Adrenal gland (tissue), 5 donors: ENCODE measurements around the gene SSU72.

Experiments
- POLR2A ChIP-seq, 2 donors: fragments of 450-650 bp; IDR thresholded peaks; one replicate each; pipeline ENCODE4 v1.6.1; 2017; ENCODE audit warnings: antibody characterized with exemption in 2 of 2, mild to moderate bottlenecking in 2 of 2, moderate library complexity in 1 of 2
- TF ChIP-seq, protein P1 (sequence below), 6 experiments: fragments of 450-650 bp in 4 of 6; fragments of 200-600 bp in 2 of 6; sonication (generic) in 1 of 6; IDR thresholded peaks; 1 replicate in 5 of 6; 2 replicates in 1 of 6; pipeline versions ENCODE4 v1.5.1 to v1.8.0; 2016 to 2021; ENCODE audit warnings: antibody characterized with exemption in 6 of 6, mild to moderate bottlenecking in 2 of 6, moderate library complexity in 1 of 6
- donor health status: DM: no; HTN: no; CAD: no.

DNA sequence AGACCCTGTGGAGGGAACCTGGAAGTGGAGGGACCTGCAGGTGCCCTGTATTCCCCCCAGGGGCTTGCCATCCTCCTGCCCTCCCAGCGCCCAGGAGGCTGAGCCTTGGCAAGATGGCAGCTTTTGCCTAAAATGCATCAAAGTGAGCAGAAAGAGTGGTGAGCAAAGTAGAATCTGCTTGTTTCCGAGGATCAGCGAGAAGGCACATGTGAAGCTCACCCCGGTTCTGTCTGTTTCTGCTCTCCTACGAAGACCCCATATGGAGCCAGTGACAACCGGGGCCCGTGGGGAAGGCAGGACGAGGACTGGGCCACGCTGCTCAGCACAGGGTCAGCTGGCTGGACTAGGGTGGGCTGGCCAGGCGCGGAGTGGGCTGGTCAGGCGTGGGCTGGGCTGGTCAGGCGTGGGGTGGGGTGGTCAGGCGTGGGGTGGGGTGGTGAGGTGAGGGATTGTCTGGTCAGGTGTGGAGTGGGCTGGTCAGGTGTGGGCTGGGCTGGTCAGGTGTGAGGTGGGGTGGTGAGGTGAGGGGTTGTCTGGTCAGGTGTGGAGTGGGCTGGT, 30.4 kb upstream of the SSU72 start:
- TF ChIP-seq, protein P1, sequence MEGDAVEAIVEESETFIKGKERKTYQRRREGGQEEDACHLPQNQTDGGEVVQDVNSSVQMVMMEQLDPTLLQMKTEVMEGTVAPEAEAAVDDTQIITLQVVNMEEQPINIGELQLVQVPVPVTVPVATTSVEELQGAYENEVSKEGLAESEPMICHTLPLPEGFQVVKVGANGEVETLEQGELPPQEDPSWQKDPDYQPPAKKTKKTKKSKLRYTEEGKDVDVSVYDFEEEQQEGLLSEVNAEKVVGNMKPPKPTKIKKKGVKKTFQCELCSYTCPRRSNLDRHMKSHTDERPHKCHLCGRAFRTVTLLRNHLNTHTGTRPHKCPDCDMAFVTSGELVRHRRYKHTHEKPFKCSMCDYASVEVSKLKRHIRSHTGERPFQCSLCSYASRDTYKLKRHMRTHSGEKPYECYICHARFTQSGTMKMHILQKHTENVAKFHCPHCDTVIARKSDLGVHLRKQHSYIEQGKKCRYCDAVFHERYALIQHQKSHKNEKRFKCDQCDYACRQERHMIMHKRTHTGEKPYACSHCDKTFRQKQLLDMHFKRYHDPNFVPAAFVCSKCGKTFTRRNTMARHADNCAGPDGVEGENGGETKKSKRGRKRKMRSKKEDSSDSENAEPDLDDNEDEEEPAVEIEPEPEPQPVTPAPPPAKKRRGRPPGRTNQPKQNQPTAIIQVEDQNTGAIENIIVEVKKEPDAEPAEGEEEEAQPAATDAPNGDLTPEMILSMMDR (IDR thresholded peaks at IDR 0.05) = no peak
- no peak for TF ChIP-seq POLR2A (IDR thresholded peaks at IDR 0.05)
